ENCODE results near the gene RAB1B.

RAB1B gene

GRCh38 chr11:66325263-66325671, 56.8 kb downstream of the RAB1B start:
- DNase-seq, result no peak

- DNase-seq, result no peak
Measured at GRCh38 chr11:66326261-66327111, 58.0 kb downstream of the RAB1B start.
